Measurements from ENCODE around the gene WDFY2. TPM values are rescaled to one million over a fixed set of nuclear protein-coding genes. Genes with fewer than 3 reads are reported as not detected.
"Not testable (repeated sequence)": the region's sequence is repeated elsewhere in the genome, so short reads cannot be mapped to it uniquely, and the experiment has no call there.

WDFY2 gene
- total RNA-seq, 1 donor from 2014 or later: 11.1 TPM

DNA sequence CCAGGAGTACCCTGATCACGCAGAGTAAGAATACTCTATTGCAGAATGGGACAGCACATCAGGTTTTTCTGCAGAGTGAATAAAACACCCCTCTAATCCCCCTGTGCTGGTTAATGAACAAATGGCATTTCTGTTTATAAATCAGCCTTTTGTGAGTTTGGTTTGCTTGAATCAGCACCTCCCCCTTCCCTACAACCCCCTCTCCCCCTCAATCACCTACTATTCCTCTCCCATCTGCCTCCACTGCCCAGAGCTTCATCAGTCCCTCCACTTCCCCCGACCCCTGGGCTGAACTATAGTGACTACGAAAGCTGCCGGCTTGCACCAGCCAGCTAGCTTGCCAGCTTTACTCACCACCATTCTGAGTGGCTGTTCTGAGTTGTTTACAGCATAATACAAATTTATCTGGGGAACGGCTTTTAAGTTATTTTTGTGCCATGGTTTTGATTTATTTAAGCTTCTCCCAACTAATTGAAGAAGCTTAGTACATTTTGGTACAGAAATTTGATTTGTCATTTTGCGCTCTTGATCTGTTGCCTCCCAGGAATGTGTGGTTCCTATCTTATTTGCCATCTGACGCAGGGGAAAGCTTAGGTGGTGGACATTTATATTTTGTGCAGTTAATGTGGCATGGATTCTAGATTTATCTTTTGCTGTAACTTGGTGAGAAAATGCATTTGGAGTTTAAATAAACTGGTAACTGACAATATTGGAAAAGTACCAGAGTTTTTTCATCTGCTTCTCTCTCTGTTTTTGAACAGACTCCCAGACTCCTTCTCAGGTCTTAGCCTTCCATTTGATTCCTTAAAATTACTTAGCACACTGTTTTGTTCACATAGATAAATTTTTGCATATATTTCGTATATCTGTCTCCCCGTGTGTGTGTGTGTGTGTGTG is 41.7 kb upstream of the WDFY2 start:
- H3K27me3 ChIP-seq (ENCODE audit: control insufficient read depth, insufficient read depth, low read length): no peaks in the 10 kb centered on the region
- no peak overlapping the region for H3K4me3 ChIP-seq (ENCODE audit: low read depth, low read length)
- no peaks in the 10 kb centered on the region for H3K36me3 ChIP-seq (ENCODE audit: control insufficient read depth, insufficient read depth, low read length)
- no peak for DNase-seq (ENCODE audit: low read depth)
- TF ChIP-seq, protein P1, sequence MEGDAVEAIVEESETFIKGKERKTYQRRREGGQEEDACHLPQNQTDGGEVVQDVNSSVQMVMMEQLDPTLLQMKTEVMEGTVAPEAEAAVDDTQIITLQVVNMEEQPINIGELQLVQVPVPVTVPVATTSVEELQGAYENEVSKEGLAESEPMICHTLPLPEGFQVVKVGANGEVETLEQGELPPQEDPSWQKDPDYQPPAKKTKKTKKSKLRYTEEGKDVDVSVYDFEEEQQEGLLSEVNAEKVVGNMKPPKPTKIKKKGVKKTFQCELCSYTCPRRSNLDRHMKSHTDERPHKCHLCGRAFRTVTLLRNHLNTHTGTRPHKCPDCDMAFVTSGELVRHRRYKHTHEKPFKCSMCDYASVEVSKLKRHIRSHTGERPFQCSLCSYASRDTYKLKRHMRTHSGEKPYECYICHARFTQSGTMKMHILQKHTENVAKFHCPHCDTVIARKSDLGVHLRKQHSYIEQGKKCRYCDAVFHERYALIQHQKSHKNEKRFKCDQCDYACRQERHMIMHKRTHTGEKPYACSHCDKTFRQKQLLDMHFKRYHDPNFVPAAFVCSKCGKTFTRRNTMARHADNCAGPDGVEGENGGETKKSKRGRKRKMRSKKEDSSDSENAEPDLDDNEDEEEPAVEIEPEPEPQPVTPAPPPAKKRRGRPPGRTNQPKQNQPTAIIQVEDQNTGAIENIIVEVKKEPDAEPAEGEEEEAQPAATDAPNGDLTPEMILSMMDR (IDR thresholded peaks at IDR 0.05; ENCODE audit: insufficient read depth, low read length, poor library complexity, severe bottlenecking): no peak

DNA sequence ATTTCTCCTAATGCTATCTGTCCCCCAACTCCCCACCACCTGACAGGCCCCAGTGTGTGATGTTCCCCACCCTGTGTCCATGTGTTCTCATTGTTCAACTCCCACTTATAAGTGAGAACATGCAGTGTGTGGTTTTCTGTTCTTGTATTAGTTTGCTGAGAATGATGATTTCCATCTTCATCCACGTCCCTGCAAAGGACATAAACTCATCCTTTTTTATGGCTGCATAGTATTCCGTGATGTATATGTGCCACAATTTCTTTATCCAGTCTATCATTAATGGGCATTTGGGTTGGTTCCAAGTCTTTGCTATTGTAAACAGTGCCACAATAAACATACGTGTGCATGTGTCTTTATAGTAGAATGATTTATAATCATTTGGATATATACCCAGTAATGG is 38.8 kb upstream of the WDFY2 start:
- not testable (repeated sequence) for H3K36me3 ChIP-seq (ENCODE audit: control insufficient read depth, insufficient read depth, low read length); DNase-seq (ENCODE audit: low read depth)

DNA sequence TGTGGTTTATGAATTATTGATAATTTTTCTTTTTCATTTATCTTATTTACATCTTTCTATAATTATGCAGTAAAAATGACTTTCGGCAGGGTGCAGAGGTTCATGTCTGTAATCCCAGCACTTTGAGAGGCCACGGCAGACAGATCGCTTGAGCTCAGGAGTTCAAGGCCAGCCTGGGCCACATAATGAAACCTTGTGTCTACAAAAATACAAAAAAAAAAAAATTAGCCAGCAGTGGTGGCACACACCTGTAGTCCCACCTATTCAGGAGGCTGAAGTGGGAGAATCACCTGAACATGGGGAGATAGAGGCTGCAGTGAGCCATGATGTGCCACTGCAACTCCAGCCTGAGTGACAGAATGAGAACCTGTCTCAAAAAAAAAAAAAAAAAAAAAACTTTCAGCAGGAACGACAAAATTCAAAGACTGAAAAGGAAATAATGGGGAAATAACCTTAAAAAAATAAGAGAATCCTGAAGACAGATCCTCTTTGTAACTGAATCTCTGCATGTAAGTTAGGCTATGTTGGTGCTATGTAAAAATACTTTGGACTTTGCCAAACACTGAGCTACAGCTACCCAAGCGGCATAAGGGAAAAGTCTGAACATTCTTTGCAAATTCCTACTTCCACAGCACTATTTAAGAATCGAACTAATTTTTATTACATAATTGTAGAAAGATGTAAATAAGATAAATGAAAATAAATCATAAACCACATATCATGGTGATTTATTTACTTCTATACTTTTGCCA is 36.7 kb upstream of the WDFY2 start:
- no peak for DNase-seq (ENCODE audit: low read depth)
- H3K36me3 ChIP-seq (ENCODE audit: control insufficient read depth, insufficient read depth, low read length): no peaks in the 10 kb centered on the region
- no peak overlapping the region for H3K4me3 ChIP-seq (ENCODE audit: low read depth, low read length)
- TF ChIP-seq, protein P1 (IDR thresholded peaks at IDR 0.05; ENCODE audit: insufficient read depth, low read length, poor library complexity, severe bottlenecking): no peak
- H3K27me3 ChIP-seq (ENCODE audit: control insufficient read depth, insufficient read depth, low read length): no peaks in the 10 kb centered on the region

More for the DNA sequence above, 38.8 kb upstream of the WDFY2 start:
- not testable (repeated sequence) for H3K4me3 ChIP-seq (ENCODE audit: low read depth, low read length); H3K27me3 ChIP-seq (ENCODE audit: control insufficient read depth, insufficient read depth, low read length)

DNA sequence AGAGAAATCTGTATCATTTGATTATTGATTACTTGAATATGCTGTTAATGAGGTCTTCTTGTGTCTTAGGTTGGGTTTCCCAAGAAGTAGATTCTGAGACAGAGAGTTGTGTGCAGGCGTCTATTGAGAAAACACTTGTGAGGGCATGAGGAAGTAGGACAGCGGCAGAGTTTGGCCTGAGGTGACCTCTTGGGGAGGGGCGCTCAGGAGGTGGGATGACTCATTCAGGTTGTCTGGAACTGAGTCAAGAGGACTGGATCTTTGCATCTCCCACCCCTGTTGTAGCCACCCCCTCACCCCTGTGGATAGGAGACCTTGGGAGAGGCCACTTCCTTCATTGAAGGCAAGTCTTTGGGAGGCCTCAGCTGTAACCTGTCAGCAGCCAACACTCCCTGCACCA is 35.2 kb upstream of the WDFY2 start:
- DNase-seq (ENCODE audit: low read depth): no peak

DNA sequence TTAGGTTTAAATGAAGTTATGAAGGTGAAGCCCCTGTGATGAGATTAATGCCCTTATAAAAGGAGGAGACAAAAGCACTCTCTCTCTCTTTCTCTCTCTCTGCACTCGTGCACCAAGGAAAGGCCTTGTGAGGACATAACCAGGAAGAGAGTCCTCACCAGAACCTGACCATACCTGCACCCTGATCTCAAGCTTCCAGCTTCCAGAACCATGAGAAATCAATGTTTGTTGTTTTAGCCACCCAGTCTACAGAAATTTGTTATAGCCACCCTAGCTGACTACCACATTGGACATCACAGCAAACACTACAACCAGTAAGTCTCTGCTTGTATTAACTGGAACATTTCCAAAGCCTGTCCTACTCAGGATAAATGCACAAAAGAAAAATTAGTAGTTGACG is 34.7 kb upstream of the WDFY2 start:
- TF ChIP-seq, protein P1 (IDR thresholded peaks at IDR 0.05; ENCODE audit: insufficient read depth, low read length, poor library complexity, severe bottlenecking): no peak
- DNase-seq (ENCODE audit: low read depth): no peak

More for the DNA sequence above, 35.2 kb upstream of the WDFY2 start:
- Histone ChIP-seq H3K4me3 (ENCODE audit: low read depth, low read length) (no peak overlapping the region), H3K36me3 (ENCODE audit: control insufficient read depth, insufficient read depth, low read length) (no peaks in the 10 kb centered on the region), H3K27me3 (ENCODE audit: control insufficient read depth, insufficient read depth, low read length) (no peaks in the 10 kb centered on the region)
- TF ChIP-seq, protein P1 (IDR thresholded peaks at IDR 0.05; ENCODE audit: insufficient read depth, low read length, poor library complexity, severe bottlenecking): no peak

DNA sequence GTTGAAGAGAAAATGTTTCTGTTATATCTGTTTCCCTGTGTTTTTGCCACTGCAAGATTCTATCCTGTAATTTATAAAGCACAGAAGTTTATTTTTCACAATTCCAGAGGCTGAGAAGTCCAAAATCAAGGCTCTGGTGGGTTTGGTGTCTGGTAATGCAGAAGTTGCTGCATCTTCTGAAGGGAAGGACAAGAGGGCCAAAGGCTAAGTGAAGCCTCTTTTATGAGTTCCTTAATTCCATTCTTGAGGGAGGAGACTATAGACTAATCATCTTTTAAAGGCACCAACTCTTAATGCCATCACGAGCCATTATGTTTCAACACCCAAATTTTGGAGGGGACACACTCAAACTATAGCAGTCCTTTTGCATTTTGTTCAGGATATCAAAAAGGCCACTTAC is 34.1 kb upstream of the WDFY2 start:
- H3K4me3 ChIP-seq (ENCODE audit: low read depth, low read length): no peak overlapping the region
- H3K27me3 ChIP-seq (ENCODE audit: control insufficient read depth, insufficient read depth, low read length): no peaks in the 10 kb centered on the region
- DNase-seq (ENCODE audit: low read depth): no peak
- H3K36me3 ChIP-seq (ENCODE audit: control insufficient read depth, insufficient read depth, low read length): no peaks in the 10 kb centered on the region
- TF ChIP-seq, protein P1 (IDR thresholded peaks at IDR 0.05; ENCODE audit: insufficient read depth, low read length, poor library complexity, severe bottlenecking): no peak

More for the DNA sequence above, 34.7 kb upstream of the WDFY2 start:
- no peak overlapping the region for H3K4me3 ChIP-seq (ENCODE audit: low read depth, low read length)
- H3K27me3 ChIP-seq (ENCODE audit: control insufficient read depth, insufficient read depth, low read length): no peaks in the 10 kb centered on the region
- no peaks in the 10 kb centered on the region for H3K36me3 ChIP-seq (ENCODE audit: control insufficient read depth, insufficient read depth, low read length)
